K562 (cell line): ENCODE results near the gene ZSCAN21.

ENCODE experiments used
- CREB1 ChIP-seq, 2 experiments: sonication (generic) in 1 of 2; formaldehyde crosslinking in 1 of 2; IDR thresholded peaks; 2 replicates each; pipeline versions ENCODE4 v1.6.1 to v1.8.0; 2012 to 2022; ENCODE audit warnings: inconsistent platforms in 1 of 2, mild to moderate bottlenecking in 1 of 2, missing genetic modification reagents in 1 of 2, moderate library complexity in 1 of 2
- CTCF ChIP-seq, 3 experiments: IDR thresholded peaks in 2 of 3; conservative IDR thresholded peaks in 1 of 3; 2 replicates each; pipeline ENCODE4 v1.5.1; 2011 to 2012; ENCODE audit warnings: low read length in 3 of 3, mild to moderate bottlenecking in 3 of 3, control low read depth in 2 of 3, improper control_type of control experiment in 1 of 3, inconsistent platforms in 1 of 3, low read depth in 1 of 3, mixed read lengths in 1 of 3, moderate library complexity in 1 of 3; ENCODE audit not compliant: insufficient read depth in 2 of 3
- EP300 ChIP-seq: IDR thresholded peaks from 2 replicates; pipeline ENCODE4 v1.6.1; 2012; ENCODE audit warnings: low read length, improper control_type of control experiment
- EZH2 ChIP-seq: IDR thresholded peaks from 2 replicates; pipeline ENCODE4 v1.6.1; 2012; ENCODE audit warnings: low read depth, mild to moderate bottlenecking, inconsistent platforms, low read length, borderline replicate concordance
- HMGN3 ChIP-seq: IDR thresholded peaks from 2 replicates; pipeline ENCODE4 v1.6.1; 2011; ENCODE audit warnings: borderline replicate concordance, low read depth, mild to moderate bottlenecking, mixed read lengths, low read length; ENCODE audit not compliant: insufficient read length; ENCODE audit errors: extremely low read depth
- KLF1 ChIP-seq: fragments of 450-650 bp; IDR thresholded peaks from 2 replicates; pipeline ENCODE4 v1.6.1; 2016; ENCODE audit warnings: missing genetic modification characterization, missing compliant biosample characterization
- KLF10 ChIP-seq: fragments of 250-450 bp; sonication (Bioruptor Pico); IDR thresholded peaks from 2 replicates; pipeline ENCODE4 v1.6.1; 2021; ENCODE audit warnings: matching md5 sums
- NCOA1 ChIP-seq: fragments of 450-650 bp; IDR thresholded peaks from 2 replicates; pipeline ENCODE4 v1.6.1; 2016; ENCODE audit warnings: low read depth
- SMAD2 ChIP-seq: fragments of 150-350 bp; IDR thresholded peaks from 2 replicates; pipeline ENCODE4 v1.6.1; 2014; ENCODE audit warnings: low read depth, mild to moderate bottlenecking, low read length
- ZNF121 ChIP-seq: sonication (generic); formaldehyde crosslinking; conservative IDR thresholded peaks from 2 replicates; pipeline ENCODE4 v1.8.0; 2022; ENCODE audit warnings: missing genetic modification reagents
- ZNF354B ChIP-seq: fragments of 250-450 bp; sonication (Bioruptor Pico); IDR thresholded peaks from 2 replicates; pipeline ENCODE4 v1.4.0; 2020

- no peak for TF ChIP-seq CREB1 (IDR thresholded peaks at IDR 0.05)
- TF ChIP-seq CREB1 (CRISPR knock-in tag; IDR thresholded peaks at IDR 0.05), result no peak
- no peak for TF ChIP-seq ZNF121 (CRISPR knock-in tag)
- TF ChIP-seq SMAD2, result no peak
- no peak for TF ChIP-seq NCOA1
- no peak for TF ChIP-seq HMGN3
- no peak for TF ChIP-seq KLF1 (tag)
- TF ChIP-seq ZNF354B (CRISPR knock-in tag), result no peak
- TF ChIP-seq KLF10 (CRISPR knock-in tag), result no peak
- TF ChIP-seq EZH2, result no peak
- no peak for TF ChIP-seq EP300
- TF ChIP-seq CTCF (IDR thresholded peaks at IDR 0.05 in 2 of 3, conservative IDR thresholded peaks at IDR 0.05 in 1 of 3; ENCODE audit: insufficient read depth in 2 of 3, low read depth in 1 of 3, low read length in 3 of 3), result no peak
These were observed 25.8 kb downstream of the ZSCAN21 start for GRCh38 chr7:100075418-100075817.
